Neuron (in vitro differentiated cells): Measurements from ENCODE around the gene ATP2B2.

Source experiments
- H2AFZ ChIP-seq: one replicate; pipeline ENCODE4 v1.6.1; 2013; ENCODE audit warnings: low read depth, mild to moderate bottlenecking, inconsistent platforms, low read length, moderate library complexity
- H3K27me3 ChIP-seq: one replicate; pipeline ENCODE4 v1.6.1; 2013; ENCODE audit warnings: low read length; ENCODE audit not compliant: insufficient read depth
- H3K36me3 ChIP-seq: one replicate; pipeline ENCODE4 v1.6.1; 2013; ENCODE audit warnings: low read length; ENCODE audit not compliant: insufficient read depth
- H3K4me1 ChIP-seq: one replicate; pipeline ENCODE4 v1.6.1; 2013; ENCODE audit warnings: low read length; ENCODE audit not compliant: insufficient read depth
- H3K4me3 ChIP-seq: 2 replicates; pipeline ENCODE4 v1.5.1; 2013; ENCODE audit warnings: mild to moderate bottlenecking, low read length, moderate library complexity
- H3K9me3 ChIP-seq: one replicate; pipeline ENCODE4 v1.6.1; 2013; ENCODE audit warnings: low read length

ATP2B2 gene

GRCh38 chr3:10420745-10421475, 84.5 kb downstream of the ATP2B2 start:
- Histone ChIP-seq H3K4me3 (no peak overlapping the region), H3K27me3 (no peaks in the 10 kb centered on the region), H2AFZ (no peak overlapping the region)

GRCh38 chr3:10419637-10420232, 85.7 kb downstream of the ATP2B2 start:
- no peaks in the 10 kb centered on the region for H3K36me3 ChIP-seq
- no peaks in the 10 kb centered on the region for H3K4me1 ChIP-seq
- no peaks in the 10 kb centered on the region for H3K9me3 ChIP-seq
- no peaks in the 10 kb centered on the region for H3K27me3 ChIP-seq
- H2AFZ ChIP-seq, result no peak overlapping the region
- H3K4me3 ChIP-seq, result no peak overlapping the region

More at GRCh38 chr3:10420745-10421475, 84.5 kb downstream of the ATP2B2 start:
- Histone ChIP-seq H3K36me3 (no peaks in the 10 kb centered on the region), H3K4me1 (no peaks in the 10 kb centered on the region), H3K9me3 (no peaks in the 10 kb centered on the region)

- no peak overlapping the region for H3K4me3 ChIP-seq
- H3K36me3 ChIP-seq, result no peaks in the 10 kb centered on the region
- H3K27me3 ChIP-seq, result peaks cover under 1% of the 10 kb centered on the region
- no peaks in the 10 kb centered on the region for H3K4me1 ChIP-seq
- no peak overlapping the region for H2AFZ ChIP-seq
- no peaks in the 10 kb centered on the region for H3K9me3 ChIP-seq
Measured at GRCh38 chr3:10417847-10418246, 87.5 kb downstream of the ATP2B2 start.

- Histone ChIP-seq H3K36me3 (no peaks in the 10 kb centered on the region), H3K4me3 (no peak overlapping the region), H3K9me3 (no peaks in the 10 kb centered on the region), H3K27me3 (peaks cover 2% of the 10 kb centered on the region), H3K4me1 (no peaks in the 10 kb centered on the region), H2AFZ (no peak overlapping the region)
Measured at GRCh38 chr3:10416730-10417300, 88.6 kb downstream of the ATP2B2 start.

GRCh38 chr3:10413041-10413440, 92.3 kb downstream of the ATP2B2 start:
- Histone ChIP-seq H3K4me1 (no peaks in the 10 kb centered on the region), H3K4me3 (no peak overlapping the region), H3K27me3 (peaks cover 2% of the 10 kb centered on the region)

GRCh38 chr3:10411598-10412332, 93.6 kb downstream of the ATP2B2 start:
- H3K27me3 ChIP-seq, result peaks cover 2% of the 10 kb centered on the region
- H2AFZ ChIP-seq, result no peak overlapping the region
- no peaks in the 10 kb centered on the region for H3K36me3 ChIP-seq
- no peaks in the 10 kb centered on the region for H3K4me1 ChIP-seq
- no peak overlapping the region for H3K4me3 ChIP-seq
- no peaks in the 10 kb centered on the region for H3K9me3 ChIP-seq

More at GRCh38 chr3:10413041-10413440, 92.3 kb downstream of the ATP2B2 start:
- no peak overlapping the region for H2AFZ ChIP-seq
- no peaks in the 10 kb centered on the region for H3K36me3 ChIP-seq
- no peaks in the 10 kb centered on the region for H3K9me3 ChIP-seq

GRCh38 chr3:10410383-10411002, 94.9 kb downstream of the ATP2B2 start:
- Histone ChIP-seq H3K9me3 (no peaks in the 10 kb centered on the region), H3K27me3 (peaks cover 7% of the 10 kb centered on the region), H2AFZ (no peak overlapping the region), H3K36me3 (no peaks in the 10 kb centered on the region), H3K4me3 (no peak overlapping the region), H3K4me1 (no peaks in the 10 kb centered on the region)

- Histone ChIP-seq H2AFZ (no peak overlapping the region), H3K4me3 (no peak overlapping the region), H3K4me1 (no peaks in the 10 kb centered on the region), H3K9me3 (no peaks in the 10 kb centered on the region), H3K36me3 (no peaks in the 10 kb centered on the region), H3K27me3 (peaks cover 7% of the 10 kb centered on the region)
Measured at GRCh38 chr3:10408680-10409079, 96.7 kb downstream of the ATP2B2 start.

- Histone ChIP-seq H2AFZ (no peak overlapping the region), H3K27me3 (peaks cover 7% of the 10 kb centered on the region), H3K4me3 (no peak overlapping the region), H3K9me3 (no peaks in the 10 kb centered on the region), H3K36me3 (no peaks in the 10 kb centered on the region), H3K4me1 (no peaks in the 10 kb centered on the region)
Measured at GRCh38 chr3:10407361-10407760, 98.0 kb downstream of the ATP2B2 start.

- H3K36me3 ChIP-seq, result no peaks in the 10 kb centered on the region
- no peaks in the 10 kb centered on the region for H3K9me3 ChIP-seq
- H3K27me3 ChIP-seq, result peaks cover 7% of the 10 kb centered on the region
- H3K4me1 ChIP-seq, result no peaks in the 10 kb centered on the region
- no peak overlapping the region for H2AFZ ChIP-seq
- no peak overlapping the region for H3K4me3 ChIP-seq
Measured at GRCh38 chr3:10406414-10406813, 99.0 kb downstream of the ATP2B2 start.

- H3K9me3 ChIP-seq, result no peaks in the 10 kb centered on the region
- no peak overlapping the region for H2AFZ ChIP-seq
- no peaks in the 10 kb centered on the region for H3K36me3 ChIP-seq
- peaks cover 7% of the 10 kb centered on the region for H3K27me3 ChIP-seq
- no peaks in the 10 kb centered on the region for H3K4me1 ChIP-seq
- no peak overlapping the region for H3K4me3 ChIP-seq
Measured at GRCh38 chr3:10405816-10406215, 99.6 kb downstream of the ATP2B2 start.

GRCh38 chr3:10404876-10405275, 100.5 kb downstream of the ATP2B2 start:
- H2AFZ ChIP-seq, result no peak overlapping the region
- no peaks in the 10 kb centered on the region for H3K36me3 ChIP-seq
- H3K4me1 ChIP-seq, result no peaks in the 10 kb centered on the region
- H3K9me3 ChIP-seq, result no peaks in the 10 kb centered on the region
- H3K4me3 ChIP-seq, result no peak overlapping the region
- H3K27me3 ChIP-seq, result peaks cover 7% of the 10 kb centered on the region

GRCh38 chr3:10404377-10404776, 101.0 kb downstream of the ATP2B2 start:
- Histone ChIP-seq H3K4me1 (no peaks in the 10 kb centered on the region), H3K27me3 (peaks cover 10% of the 10 kb centered on the region), H3K9me3 (no peaks in the 10 kb centered on the region), H3K4me3 (no peak overlapping the region), H2AFZ (no peak overlapping the region), H3K36me3 (no peaks in the 10 kb centered on the region)
